ENCODE measurements around the gene ST7L.

The ST7L gene

GRCh38 chr1:112478314-112478713, 140.6 kb downstream of the ST7L start:
- no peak for DNase-seq

GRCh38 chr1:112477550-112477949, 141.4 kb downstream of the ST7L start:
- DNase-seq = no peak

Data from NCI-H1694 treated with DMSO at 0.1 percent for 48 hours (cell line).